ENCODE measurements around the gene CPED1.

GRCh38 chr7:121278120-121279021 is 289.9 kb downstream of the CPED1 start:
- TF ChIP-seq CTCF (IDR thresholded peaks at IDR 0.05) (no peak), EP300 (IDR thresholded peaks at IDR 0.05) (no peak)

All from upper lobe of left lung (tissue), 4 donors.